GM12873 (cell line): Measurements from ENCODE around the gene FRMD4A.

ENCODE experiments used
- CTCF ChIP-seq: IDR thresholded peaks from 2 replicates; pipeline ENCODE4 v1.5.1; 2012; ENCODE audit warnings: low read depth, mild to moderate bottlenecking, moderate library complexity, low read length, control low read depth; ENCODE audit not compliant: insufficient read depth; ENCODE audit errors: missing control alignments

Gene FRMD4A

GRCh38 chr10:13924040-13924725 lies 406.5 kb downstream of the FRMD4A start:
- TF ChIP-seq CTCF, result no peak

- no peak for TF ChIP-seq CTCF
These were observed 408.1 kb downstream of the FRMD4A start for GRCh38 chr10:13922586-13922985.

DNA sequence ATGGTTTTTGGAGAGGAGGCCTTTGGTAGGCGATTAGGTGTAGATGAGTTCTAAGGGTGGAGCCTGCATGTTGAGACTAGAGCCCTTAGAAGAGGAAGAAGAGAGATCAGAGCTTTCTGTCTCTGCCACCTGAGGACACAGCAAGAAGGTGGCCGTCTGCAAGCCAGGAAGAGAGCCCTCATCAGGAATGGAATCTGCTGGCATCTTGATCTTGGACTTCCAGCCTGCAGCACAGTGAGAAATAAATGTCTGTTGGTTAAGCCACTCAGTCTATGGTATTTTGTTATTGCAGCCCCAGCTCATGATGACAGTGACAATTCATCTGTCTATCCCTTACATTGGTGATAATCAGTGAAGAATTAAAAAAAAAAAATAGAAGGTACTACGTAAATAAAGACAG lies 408.8 kb downstream of the FRMD4A start:
- TF ChIP-seq CTCF, result no peak

GRCh38 chr10:13920465-13920864 lies 410.3 kb downstream of the FRMD4A start:
- no peak for TF ChIP-seq CTCF

- no peak for TF ChIP-seq CTCF
These were observed 410.7 kb downstream of the FRMD4A start for GRCh38 chr10:13920031-13920430.

DNA sequence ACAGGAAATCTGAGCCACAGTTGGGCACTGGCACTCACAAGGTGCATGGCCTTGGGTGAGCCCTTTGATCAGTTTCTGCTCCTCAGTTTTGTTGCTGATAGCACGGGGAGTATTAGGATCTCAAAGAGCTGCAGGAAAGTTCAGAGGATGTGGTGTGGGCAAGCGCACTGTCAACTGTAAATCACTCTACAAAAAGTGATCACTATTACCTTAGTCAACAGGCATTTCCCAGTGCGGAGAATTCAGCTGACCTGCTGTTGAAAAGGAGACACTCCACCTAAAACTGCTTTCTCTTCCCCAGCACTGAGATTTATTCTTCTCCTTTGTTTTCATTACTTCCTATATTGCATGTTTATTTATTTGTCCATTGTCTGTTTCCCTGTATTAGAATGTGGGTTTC lies 412.9 kb downstream of the FRMD4A start:
- no peak for TF ChIP-seq CTCF

- no peak for TF ChIP-seq CTCF
These were observed 414.3 kb downstream of the FRMD4A start for GRCh38 chr10:13916384-13916947.
